PFSK-1 (cell line): ENCODE measurements around the gene IL4R.

Experiments used
- FOXP2 ChIP-seq: optimal IDR thresholded peaks from 2 replicates; pipeline ENCODE3; 2011; ENCODE audit warnings: borderline replicate concordance, control low read depth, inconsistent platforms; ENCODE audit not compliant: insufficient read depth; ENCODE audit errors: extremely low read length, extremely low read depth
- POLR2AphosphoS5 ChIP-seq: IDR thresholded peaks from 2 replicates; pipeline ENCODE4 v1.6.1; 2012; ENCODE audit warnings: low read depth, mild to moderate bottlenecking, control low read depth, low read length, moderate library complexity
- SIN3A ChIP-seq: IDR thresholded peaks from 2 replicates; pipeline ENCODE4 v1.6.1; 2012; ENCODE audit warnings: mild to moderate bottlenecking, low read length, moderate library complexity, borderline replicate concordance; ENCODE audit not compliant: insufficient read depth
- TAF1 ChIP-seq: IDR thresholded peaks from 2 replicates; pipeline ENCODE4 v1.6.1; 2012; ENCODE audit warnings: low read length, control low read depth, borderline replicate concordance; ENCODE audit not compliant: insufficient read depth
- TF ChIP-seq, protein P1 (sequence below), 2 experiments: IDR thresholded peaks; 2 replicates each; pipeline versions ENCODE4 v1.6.1 to v1.8.0; 2011 to 2012; ENCODE audit warnings: low read depth in 2 of 2, low read length in 2 of 2, control low read depth in 1 of 2, inconsistent platforms in 1 of 2, mild to moderate bottlenecking in 1 of 2, moderate library complexity in 1 of 2; ENCODE audit not compliant: insufficient read depth in 1 of 2

IL4R gene

DNA sequence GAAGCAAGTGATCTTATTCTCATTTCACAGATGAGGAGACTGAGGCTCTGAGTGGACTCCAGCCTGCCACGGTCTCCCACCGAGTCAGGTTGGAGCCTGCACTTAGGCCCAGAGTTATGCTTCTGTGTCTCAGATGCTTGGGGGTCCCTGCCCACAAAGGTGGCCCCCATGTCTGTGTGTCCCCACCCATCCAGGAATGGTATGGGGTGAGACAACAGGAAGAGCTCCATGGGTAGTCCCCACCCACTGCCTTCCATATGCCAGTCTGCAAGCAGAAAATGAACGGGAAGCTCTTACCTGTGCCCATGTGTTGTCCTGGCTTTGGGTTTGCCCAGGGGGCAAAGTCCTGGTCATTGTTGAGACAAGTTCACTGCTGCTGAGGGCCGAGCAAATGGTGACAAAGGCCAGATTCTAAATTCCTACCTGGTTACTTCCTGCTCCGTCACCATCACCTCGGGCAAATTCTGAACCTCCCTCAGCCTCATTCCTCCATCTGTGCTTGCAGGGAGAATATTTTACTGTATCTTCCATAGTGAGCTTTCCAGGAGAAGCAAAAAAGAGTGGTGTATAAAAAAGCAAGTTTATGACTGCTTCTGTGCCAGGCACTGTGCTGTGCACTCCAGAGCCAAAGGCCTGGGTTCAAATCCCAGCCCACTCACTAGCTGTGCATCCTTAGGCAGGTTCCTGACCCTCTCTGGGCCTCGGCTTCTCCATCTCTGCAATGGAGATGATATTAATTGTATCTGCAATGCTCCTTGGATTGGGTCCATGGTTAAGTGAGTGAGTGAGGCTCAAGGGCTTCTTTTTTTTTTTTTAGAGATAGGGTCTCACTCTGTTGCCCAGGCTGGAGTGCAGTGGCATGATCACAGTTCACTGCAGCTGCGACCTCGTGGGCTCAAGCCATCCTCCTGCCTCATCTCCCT lies 9.3 kb downstream of the IL4R start:
- TF ChIP-seq, protein P1, sequence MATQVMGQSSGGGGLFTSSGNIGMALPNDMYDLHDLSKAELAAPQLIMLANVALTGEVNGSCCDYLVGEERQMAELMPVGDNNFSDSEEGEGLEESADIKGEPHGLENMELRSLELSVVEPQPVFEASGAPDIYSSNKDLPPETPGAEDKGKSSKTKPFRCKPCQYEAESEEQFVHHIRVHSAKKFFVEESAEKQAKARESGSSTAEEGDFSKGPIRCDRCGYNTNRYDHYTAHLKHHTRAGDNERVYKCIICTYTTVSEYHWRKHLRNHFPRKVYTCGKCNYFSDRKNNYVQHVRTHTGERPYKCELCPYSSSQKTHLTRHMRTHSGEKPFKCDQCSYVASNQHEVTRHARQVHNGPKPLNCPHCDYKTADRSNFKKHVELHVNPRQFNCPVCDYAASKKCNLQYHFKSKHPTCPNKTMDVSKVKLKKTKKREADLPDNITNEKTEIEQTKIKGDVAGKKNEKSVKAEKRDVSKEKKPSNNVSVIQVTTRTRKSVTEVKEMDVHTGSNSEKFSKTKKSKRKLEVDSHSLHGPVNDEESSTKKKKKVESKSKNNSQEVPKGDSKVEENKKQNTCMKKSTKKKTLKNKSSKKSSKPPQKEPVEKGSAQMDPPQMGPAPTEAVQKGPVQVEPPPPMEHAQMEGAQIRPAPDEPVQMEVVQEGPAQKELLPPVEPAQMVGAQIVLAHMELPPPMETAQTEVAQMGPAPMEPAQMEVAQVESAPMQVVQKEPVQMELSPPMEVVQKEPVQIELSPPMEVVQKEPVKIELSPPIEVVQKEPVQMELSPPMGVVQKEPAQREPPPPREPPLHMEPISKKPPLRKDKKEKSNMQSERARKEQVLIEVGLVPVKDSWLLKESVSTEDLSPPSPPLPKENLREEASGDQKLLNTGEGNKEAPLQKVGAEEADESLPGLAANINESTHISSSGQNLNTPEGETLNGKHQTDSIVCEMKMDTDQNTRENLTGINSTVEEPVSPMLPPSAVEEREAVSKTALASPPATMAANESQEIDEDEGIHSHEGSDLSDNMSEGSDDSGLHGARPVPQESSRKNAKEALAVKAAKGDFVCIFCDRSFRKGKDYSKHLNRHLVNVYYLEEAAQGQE (IDR thresholded peaks at IDR 0.05; ENCODE audit: insufficient read depth in 1 of 2, low read depth in 2 of 2, low read length in 2 of 2), result no peak

DNA sequence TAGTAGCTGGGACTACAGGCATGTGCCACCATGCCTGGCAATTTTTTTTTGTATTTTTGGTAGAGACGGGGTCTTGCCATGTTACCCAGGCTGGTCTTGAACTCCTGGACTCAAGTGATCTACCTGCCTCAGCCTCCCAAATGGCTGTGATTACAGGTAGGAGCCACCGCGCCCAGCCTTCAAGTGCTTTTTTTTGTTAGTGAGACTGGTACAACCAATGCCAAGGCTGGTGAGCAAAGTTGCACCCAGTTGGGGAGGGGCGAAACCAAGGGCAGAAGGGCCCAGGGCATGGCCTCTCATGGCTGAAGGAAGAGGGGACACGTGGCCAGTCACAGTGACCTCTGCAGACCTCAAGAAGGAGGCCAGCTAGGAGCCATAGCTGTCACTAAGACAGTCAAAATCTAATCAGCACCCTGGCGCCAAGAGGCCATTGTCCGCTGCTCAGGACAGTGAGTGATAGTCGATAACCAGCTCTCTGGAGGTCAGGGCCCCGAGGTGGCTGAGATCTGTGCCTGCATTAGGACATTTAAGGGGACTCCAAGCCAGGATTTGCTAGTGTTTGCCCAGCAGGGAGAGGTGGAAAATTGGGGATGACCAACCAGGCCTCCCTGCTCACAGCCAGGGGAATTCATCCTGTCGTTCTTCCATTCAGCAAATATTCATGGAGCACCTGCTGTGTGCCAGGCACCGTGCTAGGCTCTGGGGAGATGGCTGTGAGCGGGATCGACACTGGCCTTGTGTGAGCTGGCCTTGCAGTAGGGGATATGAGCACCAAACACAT lies 10.2 kb downstream of the IL4R start:
- TF ChIP-seq, protein P1 (IDR thresholded peaks at IDR 0.05; ENCODE audit: insufficient read depth in 1 of 2, low read depth in 2 of 2, low read length in 2 of 2), result no peak
- no peak for TF ChIP-seq FOXP2

DNA sequence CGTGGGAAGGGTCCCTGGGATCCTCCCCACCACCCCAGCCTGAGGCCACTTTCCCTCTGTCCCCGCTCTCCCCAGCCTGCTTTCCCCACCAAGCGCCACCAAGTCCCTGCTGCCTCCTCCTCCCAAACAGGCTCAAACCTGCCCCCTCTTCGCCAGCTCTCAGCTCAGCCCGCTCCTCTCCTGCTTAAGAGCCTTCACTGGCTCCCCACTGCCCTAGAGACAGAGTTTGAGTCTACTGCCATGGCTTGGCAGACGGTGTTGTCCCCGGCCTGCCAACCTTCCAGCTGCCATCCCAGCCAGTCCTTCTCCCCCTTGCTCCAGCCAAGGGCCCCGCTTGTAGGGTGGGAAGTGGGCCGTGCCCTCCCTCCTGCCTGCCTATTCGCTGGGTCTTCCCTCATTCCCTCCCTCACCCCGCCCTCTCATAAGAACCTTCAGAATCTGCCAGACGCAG lies 11.1 kb downstream of the IL4R start:
- TF ChIP-seq, protein P1 (IDR thresholded peaks at IDR 0.05; ENCODE audit: insufficient read depth in 1 of 2, low read depth in 2 of 2, low read length in 2 of 2), result no peak
- TF ChIP-seq SIN3A, result no peak
- TF ChIP-seq FOXP2, result no peak
- TF ChIP-seq POLR2AphosphoS5, result no peak
- TF ChIP-seq TAF1, result no peak

DNA sequence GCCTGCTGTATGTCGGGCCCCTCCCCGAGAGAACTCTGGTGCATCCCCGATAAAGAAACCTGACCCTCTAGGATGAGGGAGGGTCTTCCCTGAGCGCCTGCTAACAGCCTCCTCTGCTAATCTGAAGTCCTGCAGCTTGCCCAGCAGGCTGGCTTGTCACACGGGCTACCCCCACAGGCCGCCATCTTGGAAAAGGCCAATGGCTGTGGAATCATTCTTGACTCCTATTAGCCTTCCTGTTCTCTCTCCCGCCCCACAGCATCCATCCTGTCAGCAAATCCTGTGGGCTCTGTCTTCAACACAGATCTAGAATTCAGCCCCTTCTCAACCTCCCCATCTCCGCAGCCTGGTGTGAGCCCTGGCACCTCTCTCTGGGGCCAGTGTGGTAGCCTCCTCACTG lies 12.0 kb downstream of the IL4R start:
- TF ChIP-seq TAF1 (no peak), SIN3A (no peak), FOXP2 (no peak), POLR2AphosphoS5 (no peak)
- TF ChIP-seq, protein P1 (IDR thresholded peaks at IDR 0.05; ENCODE audit: insufficient read depth in 1 of 2, low read depth in 2 of 2, low read length in 2 of 2), result no peak

DNA sequence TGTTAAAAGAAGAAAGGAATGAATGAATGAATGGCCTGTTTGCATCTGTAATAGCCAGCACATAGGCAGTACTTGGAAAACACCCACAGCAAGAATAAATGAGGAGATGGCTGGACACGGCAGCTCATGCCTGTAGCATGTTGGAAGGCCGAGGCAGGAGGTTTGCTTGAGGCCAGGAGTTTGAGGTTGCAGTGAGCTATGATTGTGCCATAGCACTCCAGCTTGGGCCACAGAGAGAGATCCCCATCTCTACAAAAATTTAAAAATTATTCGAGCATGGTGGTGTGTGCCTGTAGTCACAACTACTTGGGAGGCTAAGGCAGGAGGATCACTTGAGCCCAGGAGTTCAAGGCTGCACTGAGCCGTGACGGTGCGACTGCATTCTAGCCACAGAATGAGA lies 12.5 kb downstream of the IL4R start:
- TF ChIP-seq FOXP2, result no peak
- TF ChIP-seq POLR2AphosphoS5, result no peak
- no peak for TF ChIP-seq TAF1
- TF ChIP-seq, protein P1 (IDR thresholded peaks at IDR 0.05; ENCODE audit: insufficient read depth in 1 of 2, low read depth in 2 of 2, low read length in 2 of 2), result no peak
- TF ChIP-seq SIN3A, result no peak
